Mucosa of gallbladder (tissue), 1 donor: ENCODE results near the gene TOP1. TPM values are rescaled to one million over a fixed set of nuclear protein-coding genes. Genes with fewer than 3 reads are reported as not detected.
"Not testable (repeated sequence)": the region's sequence is repeated elsewhere in the genome, so short reads cannot be mapped to it uniquely, and the experiment has no call there.

Experiments
- DNase-seq: peaks from one replicate; pipeline ENCODE4 v3.0.0-alpha.2; 2020; ENCODE audit warnings: low spot score
- total RNA-seq: library from RNA; stranded (reverse); gene quantifications from one replicate; pipeline ENCODE4 v1.2.1, GENCODE V29; 2021
- donor health status: DM: no; HTN: no; CAD: no.

TOP1 gene
- total RNA-seq, 1 donor from 2014 or later: 83.2 TPM

DNA sequence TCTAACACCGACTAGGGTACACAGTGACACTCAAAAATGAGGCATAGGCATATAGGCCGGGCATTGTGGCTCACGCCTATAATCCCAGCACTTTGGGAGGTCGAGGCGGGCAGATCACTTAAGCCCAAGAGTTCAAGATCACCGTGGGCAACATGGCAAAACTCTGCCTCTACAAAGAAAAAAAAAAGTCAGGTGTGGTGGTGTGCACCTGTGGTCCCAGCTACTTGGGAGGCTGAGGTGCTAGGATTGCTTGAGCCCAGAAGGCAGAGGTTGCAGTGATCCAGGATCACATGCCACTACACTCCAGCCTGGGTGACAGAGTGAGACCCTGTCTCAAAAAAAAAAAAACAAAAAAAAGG, 24.7 kb upstream of the TOP1 start:
- not testable (repeated sequence) for DNase-seq

DNA sequence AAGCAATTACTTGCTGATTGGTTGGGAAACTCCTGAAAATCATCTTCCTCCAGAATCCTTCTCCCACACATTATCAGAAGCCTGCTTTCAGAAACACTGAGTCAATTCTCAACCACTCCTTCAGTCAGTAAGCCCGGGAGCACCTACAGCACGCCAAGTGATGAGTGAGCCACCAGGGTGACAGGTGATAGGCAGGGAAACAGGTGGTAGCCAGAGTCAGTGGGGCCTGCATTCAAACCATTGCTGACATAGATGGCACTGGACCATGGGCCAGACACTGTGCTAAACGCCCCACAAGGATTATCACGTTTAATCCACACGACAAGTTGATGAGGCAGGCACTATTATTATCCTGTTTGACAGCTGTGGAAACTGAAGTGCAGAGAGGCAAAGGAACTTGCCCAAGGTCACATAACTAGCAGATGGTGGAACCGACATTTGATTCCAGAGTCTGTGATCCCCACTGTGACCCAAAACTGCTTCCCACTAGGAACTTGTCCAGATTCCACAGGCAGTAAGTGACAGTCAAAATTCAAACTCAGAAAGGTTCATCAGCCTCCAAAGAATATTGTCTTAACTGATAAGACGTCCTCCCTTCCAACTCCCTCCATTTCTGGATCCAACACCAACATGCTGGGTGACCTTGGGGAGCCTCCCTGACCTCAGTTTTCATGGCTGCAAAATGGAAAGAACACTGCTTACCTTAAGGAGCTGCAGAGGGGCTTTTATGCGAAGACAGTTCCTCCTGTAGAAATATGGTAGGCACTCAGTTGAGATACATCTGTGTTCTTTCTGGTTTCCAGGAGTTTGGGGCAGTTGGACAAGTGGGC, 23.9 kb upstream of the TOP1 start:
- DNase-seq: no peak

DNA sequence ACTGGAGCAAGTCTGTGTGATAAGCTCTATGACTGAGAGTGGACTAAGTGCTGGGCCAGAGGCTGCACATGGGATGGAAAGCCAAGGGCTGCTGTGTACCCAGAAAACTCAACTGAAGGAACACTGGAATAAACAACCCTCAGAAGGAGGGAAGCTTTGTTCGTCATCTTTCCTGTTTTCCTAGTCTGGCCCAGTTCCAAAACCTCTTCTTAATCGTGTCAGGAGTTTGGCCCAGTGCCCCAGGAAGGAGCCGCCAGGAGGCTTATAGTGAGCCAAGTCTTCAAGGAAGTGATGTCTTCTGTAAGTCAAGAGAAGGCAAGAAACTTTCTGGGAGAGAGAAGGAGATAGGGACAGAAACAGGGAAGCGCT, 23.3 kb upstream of the TOP1 start:
- peak; percentile 92 for DNase-seq

DNA sequence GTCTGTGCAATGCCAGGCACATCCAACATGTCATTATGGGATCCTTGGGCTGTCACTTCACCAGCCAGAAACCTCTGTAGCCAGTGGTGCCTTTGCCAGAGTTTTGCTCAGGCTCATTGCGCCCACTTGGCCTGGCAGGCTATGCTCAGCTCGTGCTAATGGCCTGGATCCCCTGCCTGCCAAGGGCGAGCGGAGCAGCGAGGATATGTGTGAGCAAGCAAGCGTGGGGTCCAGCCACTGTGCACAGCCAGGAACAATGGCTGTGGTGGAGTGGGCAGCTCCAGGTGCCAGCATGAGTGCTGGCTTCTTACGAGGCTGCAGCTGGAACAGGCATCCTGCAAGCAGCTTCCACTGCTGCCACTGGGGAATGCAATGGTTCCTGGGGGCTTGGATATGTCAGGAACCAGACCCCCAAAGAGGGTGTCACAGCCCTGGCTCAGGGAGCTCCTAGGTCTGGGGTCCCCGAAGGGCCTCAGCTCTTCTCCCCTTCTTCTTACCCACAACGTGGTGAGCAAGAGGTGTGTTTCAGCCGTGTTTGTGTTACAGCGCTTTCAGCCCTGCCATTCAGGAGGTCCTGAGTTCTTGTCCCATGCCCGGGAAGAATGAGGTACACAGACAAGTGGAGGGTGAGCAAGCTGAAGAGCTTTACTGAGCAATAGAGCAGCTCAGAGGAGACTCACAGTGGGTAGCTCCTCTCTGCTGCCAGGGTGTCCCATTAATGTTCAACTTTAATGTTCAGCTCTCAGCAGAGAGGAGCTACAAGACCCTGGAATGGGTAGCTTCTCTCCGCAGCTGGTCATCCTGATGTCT, 22.3 kb upstream of the TOP1 start:
- DNase-seq: no peak

DNA sequence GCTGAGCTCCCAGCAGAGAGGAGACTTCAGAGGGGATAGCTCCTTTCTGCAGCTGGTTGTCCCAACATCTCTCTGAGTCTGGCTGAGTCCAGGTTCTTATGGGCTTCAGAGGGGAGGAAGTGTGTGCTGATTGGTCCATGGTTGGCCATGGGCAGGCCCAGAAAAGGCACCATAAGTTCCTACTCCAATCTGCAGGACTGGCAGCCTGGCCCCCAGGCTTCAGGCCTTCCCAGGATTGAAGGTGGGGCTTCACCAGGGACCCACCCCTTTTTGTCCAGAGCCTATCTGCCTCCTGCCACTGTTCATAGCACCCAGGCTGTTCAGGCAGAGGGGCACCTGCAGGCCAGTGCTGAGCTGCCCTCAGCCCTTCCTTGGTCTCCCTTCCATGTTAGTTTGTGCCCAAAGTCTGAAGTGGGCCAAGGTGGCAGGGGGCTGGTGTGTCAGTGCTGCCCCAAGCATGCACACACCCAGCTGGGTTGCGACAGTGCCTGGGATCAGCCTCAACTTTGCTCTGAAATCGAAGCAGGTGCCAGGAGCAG, 21.6 kb upstream of the TOP1 start:
- DNase-seq: no peak

DNA sequence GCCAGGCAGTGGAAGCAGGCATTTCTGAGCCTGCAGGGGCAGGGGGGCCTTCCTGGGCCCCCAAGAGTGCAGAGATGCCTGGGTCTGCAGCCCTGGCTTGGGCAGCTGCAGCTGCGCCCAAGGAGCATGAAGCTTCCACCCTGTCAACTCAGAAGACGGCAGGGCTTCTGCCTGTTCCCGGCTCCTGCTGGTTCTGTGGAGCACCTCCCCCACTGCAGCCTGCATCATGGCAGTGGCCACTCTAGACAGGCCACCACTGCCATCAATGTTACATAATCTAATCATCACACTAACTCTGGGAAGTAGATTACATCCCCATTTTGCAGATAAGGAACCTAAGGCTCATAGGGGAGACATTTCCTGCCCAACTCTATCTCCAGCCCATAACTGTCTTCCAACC, 21.1 kb upstream of the TOP1 start:
- DNase-seq: no peak

DNA sequence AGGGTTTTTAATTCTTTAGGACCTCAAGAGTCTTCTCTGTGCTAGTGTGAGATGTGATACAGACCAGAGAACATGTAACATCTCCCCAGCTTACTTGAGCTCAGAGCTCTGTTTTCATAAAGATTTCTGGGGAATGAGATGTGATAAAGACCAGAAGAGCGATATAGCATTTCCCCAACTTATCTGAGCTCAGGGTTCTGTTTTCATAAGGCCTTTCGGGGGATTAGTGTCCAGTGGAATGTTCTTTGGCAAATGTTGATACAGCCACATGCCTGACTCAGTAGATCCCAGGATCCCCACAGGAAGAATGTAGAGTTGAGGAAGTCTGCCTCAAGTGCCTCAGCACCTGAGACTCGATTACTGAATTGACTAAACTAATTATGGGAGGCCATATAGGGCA, 18.7 kb upstream of the TOP1 start:
- no peak for DNase-seq

DNA sequence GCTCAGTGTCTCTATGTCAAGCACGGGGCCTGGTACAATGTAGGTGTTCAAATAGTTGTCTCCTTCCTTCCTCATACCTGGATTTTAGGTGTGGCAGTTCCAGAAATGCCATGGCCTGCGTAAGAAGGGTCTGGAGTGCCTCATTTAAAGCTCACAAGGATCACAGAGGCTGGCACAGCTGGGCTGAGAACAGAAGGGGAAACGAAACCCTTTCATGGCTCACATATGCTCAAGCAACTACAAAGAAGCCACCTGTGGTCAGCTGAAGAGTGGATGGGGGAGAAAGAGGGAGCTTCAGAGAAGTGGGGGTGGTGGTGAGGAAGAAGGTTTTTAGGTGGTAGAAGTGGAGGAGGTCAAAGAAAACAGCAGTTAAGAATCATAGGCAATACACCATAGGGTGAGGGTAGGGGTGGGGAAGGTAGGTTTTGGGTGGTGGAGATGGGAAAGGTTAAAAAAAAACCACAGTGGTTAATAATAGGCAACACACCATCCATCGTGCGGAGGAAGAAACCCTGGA, 17.0 kb upstream of the TOP1 start:
- DNase-seq: no peak

DNA sequence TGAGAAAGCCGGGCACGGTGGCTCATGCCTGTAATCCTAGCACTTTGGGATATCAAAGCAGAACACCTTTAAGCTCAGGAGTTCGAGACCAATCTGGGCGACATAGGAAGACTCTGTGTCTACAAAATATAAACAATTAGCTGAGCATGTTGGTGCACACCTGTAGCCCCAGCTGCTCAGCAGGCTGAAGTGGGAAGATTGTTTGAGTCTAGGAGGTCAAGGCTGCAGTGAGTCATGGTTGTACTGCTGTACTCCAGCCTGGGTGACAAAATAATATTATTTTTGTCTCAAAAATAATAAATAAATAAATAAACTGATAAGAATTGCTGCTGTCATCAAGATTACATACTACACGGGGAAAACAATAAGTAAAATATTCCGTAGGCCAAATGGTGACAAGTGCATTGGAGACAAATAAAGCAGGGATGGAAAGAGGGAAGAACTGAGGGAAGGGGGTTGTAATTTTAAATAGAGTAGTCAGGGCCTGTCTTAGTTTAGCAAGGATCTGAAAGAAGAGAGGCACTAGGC, 14.0 kb upstream of the TOP1 start:
- DNase-seq: no peak

DNA sequence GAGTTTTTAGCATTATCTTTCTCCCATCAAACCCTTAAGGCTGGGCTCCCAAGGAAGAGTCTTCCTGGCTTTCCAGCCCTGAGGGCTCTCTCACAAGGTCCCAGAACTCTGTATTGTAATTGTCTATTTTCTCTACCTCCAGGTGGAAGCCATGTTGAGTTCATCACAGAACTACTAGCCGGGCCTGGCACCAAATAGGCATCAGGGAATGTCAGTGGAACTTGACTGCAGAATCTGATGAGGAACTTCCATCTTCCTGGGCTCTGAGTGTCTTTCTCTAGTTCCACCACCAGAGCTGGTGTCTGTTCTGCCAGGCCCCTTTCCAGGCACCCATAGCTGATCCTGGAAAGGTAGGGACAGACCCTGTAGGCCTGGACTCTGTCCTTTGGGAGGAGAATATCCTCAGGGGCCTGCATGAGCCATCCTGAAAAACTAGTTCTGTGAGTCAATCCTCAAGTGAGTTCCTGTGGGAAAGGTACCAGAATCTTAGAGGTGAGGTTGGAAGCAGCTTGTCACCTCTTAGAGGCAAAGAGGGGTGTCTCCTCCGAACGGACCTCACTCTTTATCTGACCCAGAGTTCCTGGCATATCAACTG, 11.1 kb upstream of the TOP1 start:
- DNase-seq: peak; percentile 30

DNA sequence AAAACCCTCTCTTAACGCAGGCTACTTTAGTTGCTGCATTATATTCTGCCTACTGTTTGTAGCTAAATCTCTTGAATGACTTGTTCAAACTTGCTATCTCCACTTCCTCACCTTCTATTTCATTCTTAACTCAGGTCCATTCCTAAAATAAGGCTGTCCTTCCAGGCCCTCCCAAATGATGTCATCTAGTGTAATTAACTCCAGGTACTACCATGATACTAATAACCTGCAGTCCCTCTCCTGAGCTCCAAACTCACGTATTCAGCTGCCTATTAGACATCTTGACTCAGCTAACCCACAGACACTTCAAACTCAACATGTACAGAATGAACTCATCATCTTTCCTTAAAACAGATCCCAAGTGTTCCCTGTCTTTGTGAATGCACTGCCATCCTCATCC, 10.5 kb upstream of the TOP1 start:
- DNase-seq: no peak

DNA sequence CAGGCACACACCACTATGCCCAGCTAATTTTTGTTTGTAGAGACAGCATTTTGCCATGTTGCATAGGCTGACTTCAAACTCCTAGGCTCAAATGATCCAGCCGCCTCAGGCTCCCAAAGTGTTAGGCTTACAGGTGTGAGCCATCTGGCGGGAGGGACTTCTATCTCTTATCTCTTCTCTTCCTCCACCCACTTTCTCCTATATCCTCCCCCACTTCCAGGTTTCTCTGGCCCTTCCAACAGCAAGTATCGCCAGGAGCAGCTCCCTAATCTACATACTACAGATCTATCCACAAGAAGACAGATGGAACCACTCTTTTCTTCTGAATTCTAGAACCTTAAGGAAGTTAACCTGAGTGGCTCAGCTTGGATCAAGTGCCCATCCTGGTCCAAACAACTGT, 5.1 kb upstream of the TOP1 start:
- DNase-seq: no peak

DNA sequence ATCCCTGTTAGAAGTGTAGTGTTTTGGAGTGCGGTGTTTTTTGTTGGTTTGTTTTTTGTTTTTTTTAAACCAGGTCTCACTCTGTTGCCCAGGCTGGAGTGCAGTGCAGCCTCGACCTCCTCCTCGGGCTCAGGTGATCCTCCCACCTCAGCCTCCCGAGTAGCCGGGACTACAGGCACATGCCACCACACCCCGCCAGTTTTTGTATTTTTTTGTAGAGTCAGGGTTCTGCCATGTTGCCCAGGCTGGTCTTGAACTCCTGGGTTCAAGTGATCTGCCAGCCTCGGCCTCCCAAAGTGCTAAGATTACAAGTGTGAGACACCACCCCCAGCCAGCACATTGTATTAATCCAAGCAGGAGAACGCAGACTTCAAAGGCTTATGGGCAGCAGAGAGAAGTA, 1.3 kb upstream of the TOP1 start:
- DNase-seq: no peak

DNA sequence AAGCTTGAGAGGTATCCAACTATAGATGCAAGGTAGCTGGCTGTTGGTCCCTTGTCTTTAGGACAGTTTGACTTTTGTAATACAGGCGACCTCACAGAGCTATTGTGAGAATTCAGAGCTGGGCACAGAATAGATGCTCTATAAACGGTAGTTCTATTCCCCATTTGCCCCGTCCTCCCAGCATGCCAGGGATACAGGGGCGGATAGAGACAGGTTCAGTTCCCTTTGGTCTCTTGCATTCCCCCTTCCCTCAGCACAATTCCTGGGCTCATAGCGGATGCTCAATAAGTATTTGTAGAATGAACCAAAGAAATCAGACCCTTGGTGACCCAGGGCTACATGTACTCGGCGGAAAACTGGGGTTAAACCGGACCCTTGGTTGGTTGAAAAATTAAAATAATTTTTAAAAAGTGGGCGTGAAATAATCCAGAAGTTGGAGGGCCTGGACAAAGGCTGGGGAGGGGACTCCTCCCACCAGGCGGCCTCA, 707 bp upstream of the TOP1 start:
- no peak for DNase-seq

DNA sequence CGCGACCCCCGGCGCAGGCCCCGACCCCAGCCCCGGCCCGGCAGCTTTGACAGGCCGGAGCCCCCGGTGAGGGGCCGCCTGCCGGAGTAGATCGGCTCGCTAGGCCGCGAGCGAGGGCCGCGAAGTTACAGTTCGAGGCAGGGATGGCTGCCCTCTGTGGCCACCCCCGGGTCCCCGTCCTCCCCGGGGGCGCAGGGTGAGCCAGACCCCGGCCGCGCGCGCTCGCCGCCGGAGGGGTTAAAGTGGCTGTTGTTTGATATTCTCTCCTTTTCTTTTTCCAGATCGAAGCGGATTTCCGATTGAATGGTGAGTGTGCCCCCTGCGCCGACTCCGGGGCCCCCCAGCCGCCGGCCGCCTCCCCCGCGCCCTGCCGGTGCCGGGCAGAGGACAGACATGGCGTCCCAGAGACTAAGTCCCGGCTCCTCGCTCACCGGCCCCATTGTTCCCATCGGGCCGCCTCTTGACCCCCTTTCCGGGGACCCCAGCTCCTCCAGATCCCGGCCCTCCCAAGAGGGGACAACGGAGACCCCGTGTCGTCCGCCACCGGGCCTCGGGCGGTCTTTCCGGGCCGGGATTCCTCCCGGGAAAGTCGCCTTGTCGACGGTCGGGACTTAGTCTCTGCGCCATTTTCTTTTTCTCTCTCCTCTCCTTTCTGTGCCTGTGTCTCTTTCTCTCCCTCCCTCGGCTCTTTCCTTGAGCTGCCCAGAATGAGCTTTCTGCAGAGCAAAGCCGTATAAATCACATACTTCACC, 704 bp downstream of the TOP1 start:
- DNase-seq: no peak

DNA sequence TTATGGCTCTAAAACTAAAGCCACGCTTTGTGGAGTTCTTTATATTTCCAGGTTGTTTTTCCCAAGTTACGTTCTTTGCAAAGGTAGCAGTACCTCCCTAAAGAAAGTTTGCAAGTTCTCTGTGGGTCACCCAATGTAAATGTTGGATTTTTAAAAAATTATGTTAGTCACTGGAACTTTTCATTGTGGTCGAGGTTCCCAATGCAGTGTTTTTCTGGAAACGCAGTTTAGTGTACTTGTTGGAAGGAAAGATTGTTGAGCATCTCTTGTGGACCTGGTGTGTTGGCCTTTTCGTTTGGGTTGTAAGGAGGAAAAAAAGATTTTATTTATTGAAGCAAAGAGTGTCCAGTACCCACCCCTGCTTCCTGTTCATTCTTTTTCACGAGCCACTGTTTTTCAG, 1.4 kb downstream of the TOP1 start:
- DNase-seq: no peak

DNA sequence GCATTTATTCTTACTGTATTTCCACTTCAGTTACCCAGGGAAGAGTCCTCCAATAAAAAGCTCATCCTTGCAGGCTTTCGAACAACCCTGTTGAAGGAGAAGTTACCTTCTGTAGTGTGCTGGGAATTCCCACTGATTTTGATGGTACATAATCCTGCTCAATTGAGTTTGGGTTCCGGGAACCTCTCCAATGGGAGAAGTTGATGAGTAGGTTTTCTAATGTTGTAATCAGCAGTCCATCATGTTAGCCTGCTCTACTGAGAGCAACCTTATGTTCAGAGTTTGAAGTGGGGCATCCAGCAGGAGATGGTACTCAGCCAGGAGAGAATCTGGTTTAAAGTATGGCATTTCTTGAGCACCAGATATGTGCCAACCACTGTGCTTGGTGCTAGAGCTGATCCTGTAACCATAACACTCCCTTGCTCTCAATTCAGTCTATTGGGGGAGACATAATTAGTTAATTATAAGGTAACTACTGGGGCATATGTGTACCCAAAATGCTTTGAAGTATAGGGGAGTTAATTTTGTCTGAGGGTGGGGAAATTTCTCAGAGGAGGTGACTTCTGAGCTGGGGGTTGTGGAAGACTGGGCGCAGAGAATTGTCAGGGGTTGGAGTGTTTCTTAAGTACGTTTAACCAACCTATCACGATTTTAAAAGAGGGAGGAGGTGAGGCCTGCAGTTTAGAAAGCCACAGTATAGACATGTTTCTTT, 2.1 kb downstream of the TOP1 start:
- no peak for DNase-seq

DNA sequence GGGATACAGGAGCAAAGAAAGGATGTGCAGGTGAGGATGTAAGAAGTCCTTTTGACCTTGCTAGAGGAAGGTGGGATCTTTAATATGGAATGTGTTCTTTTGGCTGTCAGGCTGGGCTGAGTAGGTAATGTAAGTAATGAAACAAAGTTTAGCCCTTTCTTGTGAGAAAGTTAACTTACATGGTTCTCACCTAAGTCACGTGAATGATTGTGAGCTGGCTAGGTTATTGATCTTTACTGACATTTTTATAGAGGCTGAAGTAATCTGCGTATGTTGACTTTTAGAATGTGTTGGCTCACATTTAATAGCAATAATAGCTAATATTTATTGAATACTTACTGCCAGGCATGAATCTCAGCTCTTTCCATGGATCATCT, 2.6 kb downstream of the TOP1 start:
- DNase-seq: no peak

DNA sequence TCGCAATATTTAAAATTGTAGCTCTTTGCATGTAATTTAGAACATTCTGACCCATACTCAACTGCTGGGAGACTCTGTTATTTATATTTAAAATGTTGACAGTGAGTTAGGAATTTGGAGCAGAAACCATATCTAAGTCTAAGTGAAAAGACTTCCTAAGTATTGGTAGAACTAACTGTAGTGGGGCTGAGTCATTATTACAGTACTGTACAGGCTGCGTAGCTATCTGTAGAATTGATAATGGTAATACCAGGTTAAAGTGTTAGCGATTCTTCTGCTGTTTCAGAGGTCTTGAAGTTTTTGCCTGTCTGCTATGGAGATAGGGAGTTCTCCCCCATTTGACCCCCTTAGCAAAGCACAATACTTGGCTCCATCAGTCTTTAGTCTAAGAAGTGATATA, 3.6 kb downstream of the TOP1 start:
- DNase-seq: no peak

DNA sequence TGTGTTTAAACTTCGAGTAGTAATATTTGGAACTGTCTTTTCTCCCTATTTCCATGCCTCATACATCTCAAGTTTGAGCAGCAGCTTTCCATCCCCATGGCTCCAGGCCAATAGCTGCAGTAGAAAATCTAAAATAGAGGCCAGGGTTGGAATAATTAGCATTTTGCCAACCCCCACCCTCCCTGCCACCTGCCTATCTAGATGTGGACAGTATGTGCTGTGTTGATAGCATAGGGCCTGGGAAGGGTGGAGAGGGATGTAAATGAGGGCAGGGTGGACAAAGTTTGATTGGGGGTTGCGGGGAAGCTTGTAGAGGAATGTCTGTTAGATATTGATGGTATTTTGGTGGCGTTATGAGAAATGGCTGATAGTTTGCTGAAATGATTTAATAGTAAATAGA, 5.6 kb downstream of the TOP1 start:
- DNase-seq: no peak

DNA sequence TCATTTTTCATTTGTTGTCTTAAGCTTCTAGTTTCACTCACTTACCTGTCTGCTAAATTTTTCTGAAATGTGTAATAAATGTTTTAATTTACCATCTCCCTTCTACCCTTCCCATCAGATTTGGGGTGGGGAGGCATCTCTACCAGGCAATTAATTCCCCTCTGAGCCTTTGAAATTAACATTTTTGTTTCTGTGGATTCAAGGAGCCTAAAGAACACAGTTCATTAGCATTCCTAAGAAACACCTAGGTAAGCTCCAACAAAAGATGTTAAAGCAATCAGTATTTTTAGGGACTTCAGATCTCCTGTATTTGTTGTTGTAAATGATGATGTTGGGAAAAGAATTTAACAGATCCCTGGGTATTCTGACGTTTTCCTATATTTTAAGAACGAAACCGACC, 6.6 kb downstream of the TOP1 start:
- DNase-seq: no peak
